ACC112 (cell line): ENCODE results near the gene CTIF.

Experiments
- H2AFZ ChIP-seq: fragments of 200-600 bp; sonication (generic); one replicate; pipeline ENCODE4 v1.6.0; 2017; ENCODE audit warnings: antibody characterized with exemption, low read length; ENCODE audit not compliant: unreplicated experiment
- H3K27ac ChIP-seq: fragments of 200-600 bp; sonication (generic); 2 replicates; pipeline ENCODE4 v1.5.1; 2014; ENCODE audit warnings: low read depth, mild to moderate bottlenecking, antibody characterized with exemption, low read length, moderate library complexity
- H3K27me3 ChIP-seq: fragments of 200-600 bp; sonication (generic); 2 replicates; pipeline ENCODE4 v1.6.1; 2014; ENCODE audit warnings: mild to moderate bottlenecking, antibody characterized with exemption, low read length, moderate library complexity, mixed read lengths; ENCODE audit not compliant: insufficient read depth
- H3K36me3 ChIP-seq: fragments of 200-600 bp; sonication (generic); 2 replicates; pipeline ENCODE4 v1.6.1; 2016; ENCODE audit warnings: mild to moderate bottlenecking, antibody characterized with exemption, low read length, moderate library complexity, mixed read lengths; ENCODE audit not compliant: insufficient read depth
- H3K4me1 ChIP-seq: fragments of 200-600 bp; sonication (generic); one replicate; pipeline ENCODE4 v1.6.1; 2016; ENCODE audit warnings: low read length, mixed read lengths; ENCODE audit not compliant: insufficient read depth, unreplicated experiment, control insufficient read depth
- H3K4me3 ChIP-seq: fragments of 200-600 bp; sonication (generic); 2 replicates; pipeline ENCODE4 v1.5.1; 2014; ENCODE audit warnings: mild to moderate bottlenecking, low read depth, low read length
- H3K79me2 ChIP-seq: fragments of 200-600 bp; sonication (generic); one replicate; pipeline ENCODE4 v1.6.0; 2016; ENCODE audit warnings: low read length; ENCODE audit not compliant: control insufficient read depth, unreplicated experiment, insufficient read depth

The CTIF gene

GRCh38 chr18:48820483-48821250 is 281.8 kb downstream of the CTIF start:
- H2AFZ ChIP-seq = no peak overlapping the region
- no peaks in the 10 kb centered on the region for H3K27me3 ChIP-seq
- peaks cover 13% of the 10 kb centered on the region for H3K36me3 ChIP-seq
- no peak overlapping the region for H3K4me3 ChIP-seq
- no peak overlapping the region for H3K27ac ChIP-seq
- no peaks in the 10 kb centered on the region for H3K79me2 ChIP-seq
- peaks cover 9% of the 10 kb centered on the region for H3K4me1 ChIP-seq

- H2AFZ ChIP-seq = no peak overlapping the region
- H3K27me3 ChIP-seq = no peaks in the 10 kb centered on the region
- H3K4me3 ChIP-seq = no peak overlapping the region
- H3K36me3 ChIP-seq = peaks cover 13% of the 10 kb centered on the region
- H3K4me1 ChIP-seq = peaks cover 15% of the 10 kb centered on the region
- no peaks in the 10 kb centered on the region for H3K79me2 ChIP-seq
- no peak overlapping the region for H3K27ac ChIP-seq
These were observed 282.4 kb downstream of the CTIF start for GRCh38 chr18:48821251-48821590.

- peaks cover 21% of the 10 kb centered on the region for H3K4me1 ChIP-seq
- H2AFZ ChIP-seq = no peak overlapping the region
- no peaks in the 10 kb centered on the region for H3K27me3 ChIP-seq
- no peak overlapping the region for H3K4me3 ChIP-seq
- H3K27ac ChIP-seq = no peak overlapping the region
- H3K36me3 ChIP-seq = peaks cover 13% of the 10 kb centered on the region
- H3K79me2 ChIP-seq = no peaks in the 10 kb centered on the region
These were observed 283.0 kb downstream of the CTIF start for GRCh38 chr18:48821845-48822244.

- Histone ChIP-seq H3K36me3 (peaks cover 13% of the 10 kb centered on the region), H2AFZ (no peak overlapping the region), H3K27me3 (no peaks in the 10 kb centered on the region), H3K4me3 (no peak overlapping the region), H3K79me2 (no peaks in the 10 kb centered on the region), H3K4me1 (peaks cover 47% of the 10 kb centered on the region), H3K27ac (peak overlapping the region; percentile 79)
These were observed 285.6 kb downstream of the CTIF start for GRCh38 chr18:48824231-48824970.

- H3K27ac ChIP-seq = peak overlapping the region; percentile 79
- H2AFZ ChIP-seq = no peak overlapping the region
- peaks cover 13% of the 10 kb centered on the region for H3K36me3 ChIP-seq
- H3K4me3 ChIP-seq = no peak overlapping the region
- peaks cover 4% of the 10 kb centered on the region for H3K79me2 ChIP-seq
- no peaks in the 10 kb centered on the region for H3K27me3 ChIP-seq
- peaks cover 47% of the 10 kb centered on the region for H3K4me1 ChIP-seq
These were observed 286.4 kb downstream of the CTIF start for GRCh38 chr18:48825101-48825745.

GRCh38 chr18:48826271-48826670 is 287.4 kb downstream of the CTIF start:
- no peak overlapping the region for H3K4me3 ChIP-seq
- H3K27ac ChIP-seq = peak overlapping the region; percentile 79
- H3K79me2 ChIP-seq = peaks cover 6% of the 10 kb centered on the region
- H3K4me1 ChIP-seq = peaks cover 47% of the 10 kb centered on the region
- peaks cover 13% of the 10 kb centered on the region for H3K36me3 ChIP-seq
- H2AFZ ChIP-seq = no peak overlapping the region
- no peaks in the 10 kb centered on the region for H3K27me3 ChIP-seq

GRCh38 chr18:48826806-48827205 is 288.0 kb downstream of the CTIF start:
- peaks cover 9% of the 10 kb centered on the region for H3K79me2 ChIP-seq
- H3K4me1 ChIP-seq = peaks cover 47% of the 10 kb centered on the region
- H3K27me3 ChIP-seq = no peaks in the 10 kb centered on the region
- H2AFZ ChIP-seq = no peak overlapping the region
- H3K4me3 ChIP-seq = no peak overlapping the region
- H3K27ac ChIP-seq = peak overlapping the region; percentile 79
- H3K36me3 ChIP-seq = peaks cover 13% of the 10 kb centered on the region

- Histone ChIP-seq H3K4me3 (peak overlapping the region; percentile 35; the same call in 1 of the 2 replicates), H3K36me3 (peaks cover 9% of the 10 kb centered on the region; the same call in 1 of the 2 replicates), H2AFZ (no peak overlapping the region), H3K79me2 (peaks cover 9% of the 10 kb centered on the region), H3K4me1 (peaks cover 51% of the 10 kb centered on the region), H3K27me3 (no peaks in the 10 kb centered on the region), H3K27ac (peak overlapping the region; percentile 79)
These were observed 288.7 kb downstream of the CTIF start for GRCh38 chr18:48827291-48828193.

GRCh38 chr18:48828194-48828545 is 289.3 kb downstream of the CTIF start:
- H3K27me3 ChIP-seq = no peaks in the 10 kb centered on the region
- peaks cover 57% of the 10 kb centered on the region for H3K4me1 ChIP-seq
- H3K36me3 ChIP-seq = 0 out of 2 replicates have a peak, but pooled peaks cover 3% of the 10 kb centered on the region
- H3K27ac ChIP-seq = peak overlapping the region; percentile 79
- H3K79me2 ChIP-seq = peaks cover 9% of the 10 kb centered on the region
- peak overlapping the region; percentile 7; the same call in 1 of the 2 replicates for H3K4me3 ChIP-seq
- H2AFZ ChIP-seq = no peak overlapping the region
